IMR-90 (cell line): ENCODE measurements around the gene RAB18. TPM values are rescaled to one million over a fixed set of nuclear protein-coding genes. Genes with fewer than 3 reads are reported as not detected.

Experiments used
- ATAC-seq: fragments of 200-7000 bp; cut with Tn5 transposase; 2 replicates; pipeline ENCODE4 v1.9.1; 2020; ENCODE audit warnings: low read depth, mild to moderate bottlenecking, moderate library complexity
- BruUV-seq: library from RNA; stranded (reverse); fragments of 400-500 nt; replicated peaks from 2 replicates; lab custom pipeline; 2021; lab: Mats Ljungman, UMichigan
- CTCF ChIA-PET: fragments of 300-600 bp; formaldehyde crosslinking; extraction: SDS; loops from one replicate; lab custom pipeline; 2021; ENCODE audit warnings: antibody characterized with exemption; lab: Yijun Ruan, JAX
- POLR2A ChIA-PET: fragments of 300-600 bp; sonication (Branson Sonifier 250); formaldehyde crosslinking; loops from one replicate; lab custom pipeline; 2022; ENCODE audit warnings: antibody characterized with exemption; ENCODE audit not compliant: unreplicated experiment; lab: Charles Lee
- DNase-seq: peaks from one replicate; pipeline ENCODE4 v3.0.0; 2013
- H2AFZ ChIP-seq: replicated peaks from 2 replicates; pipeline ENCODE3; 2013; ENCODE audit warnings: low read length, mild to moderate bottlenecking; ENCODE audit not compliant: poor library complexity
- H2AK5ac ChIP-seq: 2 replicates; pipeline ENCODE4 v1.6.1; 2013; ENCODE audit warnings: low read depth, low read length, inconsistent platforms
- H2AK9ac ChIP-seq: replicated peaks from 2 replicates; pipeline ENCODE3; 2013; ENCODE audit warnings: mild to moderate bottlenecking, low read depth, low read length, moderate library complexity; ENCODE audit not compliant: poor library complexity
- H2BK120ac ChIP-seq: 2 replicates; pipeline ENCODE4 v1.6.1; 2013; ENCODE audit warnings: low read depth, low read length, inconsistent platforms
- H2BK15ac ChIP-seq: 3 replicates; pipeline ENCODE4 v1.6.1; 2013; ENCODE audit warnings: low read depth, low read length, inconsistent platforms
- H2BK20ac ChIP-seq: 2 replicates; pipeline ENCODE4 v1.6.1; 2013; ENCODE audit warnings: low read depth, mild to moderate bottlenecking, inconsistent platforms, low read length, moderate library complexity
- H2BK5ac ChIP-seq: 2 replicates; pipeline ENCODE4 v1.6.1; 2013; ENCODE audit warnings: mild to moderate bottlenecking, low read depth, low read length, inconsistent platforms; ENCODE audit not compliant: poor library complexity, severe bottlenecking
- H3K14ac ChIP-seq: replicated peaks from 2 replicates; pipeline ENCODE4 v1.6.1; 2013; ENCODE audit warnings: low read depth, low read length, inconsistent platforms
- H3K18ac ChIP-seq: 2 replicates; pipeline ENCODE4 v1.6.1; 2013; ENCODE audit warnings: low read depth, low read length, control low read depth
- H3K23ac ChIP-seq: 2 replicates; pipeline ENCODE4 v1.6.1; 2013; ENCODE audit warnings: low read depth, low read length, inconsistent platforms
- H3K27ac ChIP-seq: 2 replicates; pipeline ENCODE4 v1.5.1; 2013; ENCODE audit warnings: mild to moderate bottlenecking, control low read depth, low read length; ENCODE audit not compliant: insufficient read depth
- H3K27me3 ChIP-seq: 2 replicates; pipeline ENCODE4 v1.6.1; 2013; ENCODE audit warnings: low read length; ENCODE audit not compliant: control insufficient read depth, insufficient read depth
- H3K36me3 ChIP-seq: 2 replicates; pipeline ENCODE4 v1.6.1; 2013; ENCODE audit warnings: low read length, mixed read lengths; ENCODE audit not compliant: control insufficient read depth, insufficient read depth
- H3K4ac ChIP-seq: 2 replicates; pipeline ENCODE4 v1.6.1; 2013; ENCODE audit warnings: low read depth, low read length, inconsistent platforms
- H3K4me1 ChIP-seq: 2 replicates; pipeline ENCODE4 v1.6.1; 2013; ENCODE audit warnings: low read length, mixed read lengths; ENCODE audit not compliant: control insufficient read depth, insufficient read depth
- H3K4me2 ChIP-seq: 2 replicates; pipeline ENCODE4 v1.6.1; 2013; ENCODE audit warnings: low read depth, mild to moderate bottlenecking, control low read depth, low read length, moderate library complexity
- H3K4me3 ChIP-seq: 2 replicates; pipeline ENCODE4 v1.5.1; 2013; ENCODE audit warnings: low read depth, mild to moderate bottlenecking, control low read depth, low read length, moderate library complexity; ENCODE audit not compliant: insufficient read depth
- H3K56ac ChIP-seq: 2 replicates; pipeline ENCODE4 v1.6.1; 2013; ENCODE audit warnings: low read length, inconsistent platforms; ENCODE audit not compliant: insufficient read depth; ENCODE audit errors: extremely low read depth
- H3K79me1 ChIP-seq, 2 experiments: 2 replicates each; pipeline ENCODE4 v1.6.1; 2013; ENCODE audit warnings: low read length in 2 of 2, inconsistent platforms in 1 of 2, low read depth in 1 of 2
- H3K9ac ChIP-seq: 2 replicates; pipeline ENCODE4 v1.6.1; 2013; ENCODE audit warnings: low read depth, low read length, control low read depth
- H3K9me1 ChIP-seq: 2 replicates; pipeline ENCODE4 v1.6.1; 2013; ENCODE audit warnings: low read length, inconsistent platforms; ENCODE audit not compliant: insufficient read depth
- H3K9me3 ChIP-seq: 2 replicates; pipeline ENCODE4 v1.6.1; 2013; ENCODE audit warnings: low read length; ENCODE audit not compliant: control insufficient read depth, insufficient read depth
- H4K20me1 ChIP-seq: 2 replicates; pipeline ENCODE4 v1.6.1; 2013; ENCODE audit warnings: low read length, inconsistent platforms; ENCODE audit not compliant: insufficient read depth
- H4K5ac ChIP-seq: 2 replicates; pipeline ENCODE4 v1.6.1; 2013; ENCODE audit warnings: mild to moderate bottlenecking, low read depth, low read length, control low read depth
- H4K8ac ChIP-seq, 2 experiments: 2 replicates each; pipeline ENCODE4 v1.6.1; 2013; ENCODE audit warnings: low read depth in 2 of 2, low read length in 2 of 2, control low read depth in 1 of 2, inconsistent platforms in 1 of 2
- H4K91ac ChIP-seq: 2 replicates; pipeline ENCODE4 v1.6.1; 2013; ENCODE audit warnings: low read depth, low read length, inconsistent platforms; ENCODE audit not compliant: insufficient read depth
- NFE2L2 ChIP-seq: fragments of 150-350 bp; IDR thresholded peaks from 2 replicates; pipeline ENCODE4 v1.6.1; 2016; ENCODE audit warnings: low read depth, mild to moderate bottlenecking, low read length
- SMC3 ChIP-seq: fragments of 150-350 bp; IDR thresholded peaks from 2 replicates; pipeline ENCODE4 v1.6.1; 2016; ENCODE audit warnings: low read depth, mild to moderate bottlenecking, antibody characterized with exemption, low read length, moderate library complexity
- WGBS, 2 experiments: methylation state at CpG; one replicate each; pipeline versions ENCODE4 v1.1.5 to v1.1.7; 2013; ENCODE audit warnings: missing lambda C conversion rate in 2 of 2; ENCODE audit not compliant: insufficient read length in 1 of 2; ENCODE audit errors: extremely low coverage in 2 of 2; 5-methylcytosine and 5-hydroxymethylcytosine counted together
- dilution Hi-C: fragments of 300-500 bp; cut with HindIII; formaldehyde crosslinking; loops from one replicate; pipeline ENCODE4 v1.14.3; 2018; ENCODE audit warnings: low sequenced_read_pairs; ENCODE audit not compliant: unreplicated experiment
- in situ Hi-C: fragments of 300-500 bp; cut with MboI; formaldehyde crosslinking; loops from 3 replicates; pipeline ENCODE4 v1.14.3; 2019; ENCODE audit warnings: low sequenced_read_pairs, inconsistent platforms, mixed read lengths
- intact Hi-C: fragments of 100-400 bp; cut with micrococcal nuclease; formaldehyde crosslinking; loops from 2 replicates; pipeline ENCODE4 v1.10.0; 2022
- polyA plus RNA-seq, 3 experiments: library from polyadenylated mRNA; depleted of rRNA; stranded (reverse); fragments of >200 nt; gene quantifications; 2 replicates each; pipeline ENCODE4 v1.2.3, GENCODE V29; 2012; ENCODE audit warnings: low replicate concordance in 1 of 3
- total RNA-seq: library from RNA; depleted of rRNA; stranded (reverse); fragments of >200 nt; gene quantifications from 2 replicates; pipeline ENCODE4 v1.2.3, GENCODE V29; 2012
- TF ChIP-seq, protein P1 (sequence below): fragments of 150-350 bp; IDR thresholded peaks from 2 replicates; pipeline ENCODE4 v1.6.1; 2016; ENCODE audit warnings: low read depth, mild to moderate bottlenecking, low read length, moderate library complexity, borderline replicate concordance

Gene RAB18
- total and polyA plus RNA-seq, 2 of the 4 experiments (the other 2 are of a cell fraction) = 17.6 to 38.8 TPM

DNA sequence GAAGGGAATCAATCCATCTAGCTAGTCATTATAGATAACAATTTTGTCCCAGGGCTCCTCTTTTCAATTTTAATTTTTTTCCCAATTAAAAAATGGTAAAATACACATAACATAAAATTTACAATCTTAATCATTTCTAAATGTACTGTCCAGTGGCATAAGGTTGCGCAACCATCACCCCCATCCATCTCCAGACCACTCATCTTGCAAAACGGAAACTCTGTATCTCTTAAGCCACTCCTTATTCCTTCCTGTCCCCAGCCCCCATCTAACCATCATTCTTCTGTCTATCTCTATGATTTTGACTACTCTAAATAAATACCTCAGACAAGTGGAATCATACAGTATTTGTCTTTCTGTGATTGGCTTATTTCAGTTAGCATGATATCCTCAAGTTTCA is 46.1 kb upstream of the RAB18 start:
- Histone ChIP-seq H3K27me3 (peaks cover 5% of the 10 kb centered on the region), H3K4ac (no peak overlapping the region), H3K36me3 (no peaks in the 10 kb centered on the region), H2AK5ac (no peak overlapping the region), H3K4me1 (no peaks in the 10 kb centered on the region), H2AFZ (no peak overlapping the region), H3K23ac (no peak overlapping the region), H4K8ac (no peak overlapping the region), H4K20me1 (no peaks in the 10 kb centered on the region), H3K27ac (no peak overlapping the region), H2BK120ac (no peak overlapping the region), H3K18ac (no peak overlapping the region), H3K9me3 (no peaks in the 10 kb centered on the region), H3K9ac (no peak overlapping the region), H4K91ac (no peak overlapping the region), H4K5ac (no peak overlapping the region), H2BK15ac (no peak overlapping the region), H2AK9ac (no peak overlapping the region), H2BK5ac (no peak overlapping the region), H3K79me1 (no peaks in the 10 kb centered on the region), H3K14ac (no peak overlapping the region), H3K56ac (no peak overlapping the region), H3K4me2 (no peak overlapping the region), H3K9me1 (no peaks in the 10 kb centered on the region), H2BK20ac (no peak overlapping the region), H3K4me3 (no peak overlapping the region)
- no peak for TF ChIP-seq NFE2L2
- TF ChIP-seq SMC3 = no peak
- TF ChIP-seq, protein P1, sequence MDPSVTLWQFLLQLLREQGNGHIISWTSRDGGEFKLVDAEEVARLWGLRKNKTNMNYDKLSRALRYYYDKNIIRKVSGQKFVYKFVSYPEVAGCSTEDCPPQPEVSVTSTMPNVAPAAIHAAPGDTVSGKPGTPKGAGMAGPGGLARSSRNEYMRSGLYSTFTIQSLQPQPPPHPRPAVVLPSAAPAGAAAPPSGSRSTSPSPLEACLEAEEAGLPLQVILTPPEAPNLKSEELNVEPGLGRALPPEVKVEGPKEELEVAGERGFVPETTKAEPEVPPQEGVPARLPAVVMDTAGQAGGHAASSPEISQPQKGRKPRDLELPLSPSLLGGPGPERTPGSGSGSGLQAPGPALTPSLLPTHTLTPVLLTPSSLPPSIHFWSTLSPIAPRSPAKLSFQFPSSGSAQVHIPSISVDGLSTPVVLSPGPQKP = no peak
- POLR2A ChIA-PET = no interaction called here
- no CpG with 5 or more reads among the region's 2 CpGs for WGBS, 2 experiments
- in situ Hi-C loops = no loop called here
- CTCF ChIA-PET = no interaction called here
- intact Hi-C loops = no loop called here
- DNase-seq = no peak
- no TSS peak for BruUV-seq
- no peak for ATAC-seq
- dilution Hi-C loops = no loop called here
